ENCODE results near the gene MPHOSPH10. TPM values are rescaled to one million over a fixed set of nuclear protein-coding genes. Genes with fewer than 3 reads are reported as not detected.

The MPHOSPH10 gene
- total and polyA plus RNA-seq, 10 of the 15 experiments (the other 5 are each of a cell fraction or from before 2014, with no cell fraction given) = 23.8 to 56.8 (median 41.3) TPM

GRCh38 chr2:71102981-71103681 is 27.3 kb upstream of the MPHOSPH10 start (continued):
- TF ChIP-seq E2F8 (IDR thresholded peaks at IDR 0.05; ENCODE audit: low read depth, partially characterized antibody) = no peak
- TF ChIP-seq SIN3A (IDR thresholded peaks at IDR 0.05; ENCODE audit: low read depth, low read length) = no peak
- no peak for TF ChIP-seq ZBTB40 (IDR thresholded peaks at IDR 0.05; ENCODE audit: borderline replicate concordance)
- no peak for TF ChIP-seq GABPA (IDR thresholded peaks at IDR 0.05; ENCODE audit: low read depth)
- TF ChIP-seq CREB1 (IDR thresholded peaks at IDR 0.05; ENCODE audit: low read depth) = no peak
- no peak for TF ChIP-seq CREM (IDR thresholded peaks at IDR 0.05; ENCODE audit: low read depth)
- no peak for TF ChIP-seq ZBTB4 (CRISPR knock-in tag; IDR thresholded peaks at IDR 0.05)
- no peak for TF ChIP-seq PML (IDR thresholded peaks at IDR 0.05; ENCODE audit: low read length)
- TF ChIP-seq RELB (IDR thresholded peaks at IDR 0.05; ENCODE audit: low read depth) = no peak
- no peak for TF ChIP-seq ZSCAN29 (IDR thresholded peaks at IDR 0.05)
- TF ChIP-seq USF2 (IDR thresholded peaks at IDR 0.05; ENCODE audit: borderline replicate concordance, low read depth, low read length) = no peak
